Psoas muscle (tissue), 8 donors: ENCODE data around the gene XAGE2. TPM values are rescaled to one million over a fixed set of nuclear protein-coding genes. Genes with fewer than 3 reads are reported as not detected.

Source experiments
- ATAC-seq, 4 donors: fragments of 200-7000 bp; cut with Tn5 transposase; one replicate each; pipeline ENCODE4 v1.9.1; 2020; ENCODE audit warnings: moderate library complexity in 3 of 4, mild to moderate bottlenecking in 2 of 4
- DNase-seq, 2 donors: peaks; one replicate each; pipeline ENCODE4 v3.0.0-alpha.2; 2020
- H3K27ac ChIP-seq: fragments of 200-600 bp; one replicate; pipeline ENCODE4 v1.8.0; 2022
- H3K27me3 ChIP-seq, 3 donors: fragments of 200-600 bp in 1 of 3; one replicate each; pipeline versions ENCODE4 v1.6.1 to v1.8.0; 2013 to 2022; ENCODE audit warnings: low read length in 2 of 3, mild to moderate bottlenecking in 2 of 3, moderate library complexity in 1 of 3; ENCODE audit not compliant: insufficient read depth in 3 of 3
- H3K36me3 ChIP-seq, 2 donors: fragments of 200-600 bp in 1 of 2; one replicate each; pipeline versions ENCODE4 v1.6.1 to v1.8.0; 2013 to 2022; ENCODE audit warnings: low read depth in 1 of 2, mild to moderate bottlenecking in 1 of 2, moderate library complexity in 1 of 2; ENCODE audit not compliant: insufficient read depth in 1 of 2
- H3K4me1 ChIP-seq: fragments of 200-600 bp; one replicate; pipeline ENCODE4 v1.8.0; 2022
- H3K4me3 ChIP-seq: fragments of 200-600 bp; one replicate; pipeline ENCODE4 v1.8.0; 2022; ENCODE audit warnings: mild to moderate bottlenecking
- H3K9me3 ChIP-seq: fragments of 200-600 bp; one replicate; pipeline ENCODE4 v1.8.0; 2022
- CTCF ChIP-seq: fragments of 200-600 bp; IDR thresholded peaks from one replicate; pipeline ENCODE4 v1.8.0; 2022; ENCODE audit warnings: antibody characterized with exemption
- WGBS, 3 donors: extraction: QIAGEN DNeasy Blood & Tissue Kit; methylation state at CpG; one replicate each; pipeline versions ENCODE4 v1.1.6 to v1.1.7; 2013; 5-methylcytosine and 5-hydroxymethylcytosine counted together
- intact Hi-C, 2 donors: fragments of 100-400 bp; cut with DNase I; formaldehyde crosslinking; loops; one replicate each; pipeline versions ENCODE4 v1.11.0 to v1.14.2; 2022
- polyA plus RNA-seq, 3 donors: library from polyadenylated mRNA; stranded (reverse); fragments of 200-250 nt; gene quantifications; one replicate each; pipeline ENCODE4 v1.2.3, GENCODE V29; 2013
- total RNA-seq, 4 donors: library from RNA; stranded (reverse); fragmentation: NEBNext Ultra II Directional in 2 of 4; extraction: Animal tissue kit (Norgen Biotek cat#: 25700) in 2 of 4; gene quantifications; one replicate each; pipeline versions ENCODE4 v1.2.1 to v1.2.4, GENCODE V29; 2021 to 2023
- donor health status: healthy with polysubstance abuse.
- donor health status: DM: no; HTN: no; CAD: no; lungs with moderate emphysema.
- donor health status: Bipolar disorder and iron deficiency.
- donor health status: healthy.
- donor health status: DM: yes; HTN: yes; CAD: no.
- donor health status: DM: no; HTN: no; CAD: no.
- donor health status: DM: no; HTN: no; CAD: no.
- donor health status: DM: yes; HTN: yes; CAD: no.

XAGE2 gene
- total and polyA plus RNA-seq, 7 donors: not detected

GRCh38 chrX:52346174-52347165, 22.4 kb upstream of the XAGE2 start:
- ATAC-seq (no peak), DNase-seq (no peak)
- intact Hi-C loops: no loop called here
- Histone ChIP-seq H3K27ac (no peak overlapping the region), H3K27me3 (peaks cover 0 to 19% (median 0%) of the 10 kb centered on the region in 3 donors), H3K4me1 (no peaks in the 10 kb centered on the region), H3K9me3 (no peaks in the 10 kb centered on the region), H3K4me3 (no peak overlapping the region), H3K36me3 (no peaks in the 10 kb centered on the region)
- 56 to 78% (median 74%) methylated on average over 7 to 8 of the region's 8 CpGs for WGBS, 3 donors
- no peak for TF ChIP-seq CTCF

- intact Hi-C loops: no loop called here
- no peak for DNase-seq
- peaks cover 0 to 18% (median 0%) of the 10 kb centered on the region in 3 donors for H3K27me3 ChIP-seq
- H3K4me1 ChIP-seq: no peaks in the 10 kb centered on the region
- no peak overlapping the region for H3K27ac ChIP-seq
- 75 to 88% (median 87%) methylated on average over 6 of the region's 6 CpGs for WGBS, 3 donors
- no peaks in the 10 kb centered on the region for H3K36me3 ChIP-seq
- no peak overlapping the region for H3K4me3 ChIP-seq
- H3K9me3 ChIP-seq: no peaks in the 10 kb centered on the region
- no peak for ATAC-seq
- no peak for TF ChIP-seq CTCF
These were observed 19.1 kb upstream of the XAGE2 start for GRCh38 chrX:52349681-52350080.

- Histone ChIP-seq H3K27me3 (peaks cover 0 to 21% (median 0%) of the 10 kb centered on the region in 3 donors), H3K36me3 (no peaks in the 10 kb centered on the region), H3K4me1 (no peaks in the 10 kb centered on the region), H3K4me3 (no peak overlapping the region), H3K27ac (no peak overlapping the region), H3K9me3 (no peaks in the 10 kb centered on the region)
- ATAC-seq (no peak), DNase-seq (no peak)
- 50 to 69% (median 67%) methylated on average over 1 of the region's 1 CpG for WGBS, 3 donors
- intact Hi-C loops: no loop called here
- no peak for TF ChIP-seq CTCF
These were observed 16.3 kb upstream of the XAGE2 start for GRCh38 chrX:52352551-52352950.

- Histone ChIP-seq H3K4me1 (no peaks in the 10 kb centered on the region), H3K9me3 (no peaks in the 10 kb centered on the region), H3K27me3 (peaks cover 0 to 21% (median 0%) of the 10 kb centered on the region in 3 donors), H3K27ac (no peak overlapping the region), H3K36me3 (no peaks in the 10 kb centered on the region), H3K4me3 (no peak overlapping the region)
- ATAC-seq (no peak), DNase-seq (no peak)
- intact Hi-C loops: no loop called here
- TF ChIP-seq CTCF: no peak
These were observed 15.0 kb upstream of the XAGE2 start for GRCh38 chrX:52353838-52354237.
